ENCODE data around the gene KRCC1.
A peak's percentile ranks its signal among the peaks of the same experiment; 100 is the strongest.
"Not testable (repeated sequence)": the region's sequence is repeated elsewhere in the genome, so short reads cannot be mapped to it uniquely, and the experiment has no call there.

KRCC1 gene

DNA sequence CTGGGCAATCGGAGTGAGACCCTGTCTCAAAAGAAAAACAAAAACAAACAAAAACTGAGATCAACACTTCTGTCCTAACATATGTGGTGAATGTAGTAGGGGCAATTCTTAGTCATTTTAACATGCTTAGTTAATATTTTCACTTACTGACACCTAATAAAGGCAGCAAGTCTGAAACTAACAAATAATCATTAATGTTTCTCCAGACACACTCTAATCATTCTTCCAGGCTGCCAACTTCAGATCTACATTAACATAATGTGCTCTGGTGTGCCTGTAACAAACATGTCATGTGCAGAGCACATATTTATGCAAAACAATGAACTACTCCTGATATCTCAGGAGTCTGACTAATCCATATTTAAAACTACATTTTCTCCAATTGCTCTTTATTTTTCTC, 6.0 kb downstream of the KRCC1 start:
- Histone ChIP-seq H3K27me3 (ENCODE audit: control insufficient read depth in 1 of 2, insufficient read depth in 1 of 2, low read length in 2 of 2) (no peaks in the 10 kb centered on the region), H3K4ac (ENCODE audit: low read depth in 1 of 2, low read length in 2 of 2) (no peak overlapping the region), H3K4me2 (ENCODE audit: low read length, poor library complexity, severe bottlenecking) (no peak overlapping the region), H4K8ac (ENCODE audit: low read length) (no peak overlapping the region), H2BK120ac (ENCODE audit: low read depth, low read length) (no peak overlapping the region), H3K18ac (ENCODE audit: low read depth in 1 of 2, low read length in 2 of 2) (no peak overlapping the region), H2BK12ac (ENCODE audit: low read length in 2 of 2) (no peak overlapping the region), H3K9me3 (ENCODE audit: control insufficient read depth, low read length) (no peaks in the 10 kb centered on the region), H3K79me1 (replicated peaks; ENCODE audit: low read length, poor library complexity, severe bottlenecking) (peaks cover 17% of the 10 kb centered on the region), H3K36me3 (ENCODE audit: control insufficient read depth in 1 of 2, insufficient read depth in 2 of 2, low read depth in 1 of 2, low read length in 2 of 2) (peaks cover 5 to 43% of the 10 kb centered on the region in 2 experiments), H3K9ac (ENCODE audit: low read length) (no peak overlapping the region), H3K27ac (ENCODE audit: low read length, poor library complexity, severe bottlenecking) (no peak overlapping the region), H2BK5ac (ENCODE audit: low read depth, low read length, poor library complexity, severe bottlenecking) (no peak overlapping the region), H3K4me1 (ENCODE audit: control insufficient read depth, insufficient read depth, low read depth, low read length) (peaks cover under 1% of the 10 kb centered on the region), H3K23ac (ENCODE audit: low read length in 2 of 2) (no peak overlapping the region), H2AFZ (ENCODE audit: low read depth, low read length) (no peak overlapping the region), H3K4me3 (ENCODE audit: insufficient read depth in 1 of 2, low read depth in 1 of 2, low read length in 2 of 2) (no peak overlapping the region), H3K14ac (ENCODE audit: low read length in 2 of 2) (no peak overlapping the region), H2AK5ac (ENCODE audit: low read length, severe bottlenecking) (no peak overlapping the region), H4K91ac (ENCODE audit: low read length) (no peak overlapping the region), H2BK15ac (ENCODE audit: low read depth, poor library complexity, severe bottlenecking) (no peak overlapping the region)
- no peak for DNase-seq
- no CpG with 5 or more reads among the region's 1 CpG for WGBS

DNA sequence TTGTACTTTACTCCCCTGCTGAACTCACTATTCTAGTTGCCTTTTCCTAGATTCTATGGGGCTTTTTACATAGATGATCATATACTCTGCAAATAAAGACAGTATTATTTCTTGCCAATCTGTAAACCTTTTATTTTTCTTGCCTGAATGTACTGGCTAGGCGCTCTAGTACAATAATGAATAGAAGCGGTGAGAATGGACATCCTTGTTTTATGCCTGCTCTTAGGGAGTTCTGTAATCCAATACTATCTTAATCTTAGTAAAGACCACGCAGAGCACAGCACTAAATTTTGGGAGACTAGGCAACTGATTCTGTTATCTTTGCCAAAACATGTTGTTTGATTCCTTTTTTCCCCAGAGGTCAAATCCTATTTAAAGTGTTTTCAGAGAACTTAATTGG, 7.0 kb downstream of the KRCC1 start:
- Histone ChIP-seq H2AFZ (ENCODE audit: low read depth, low read length) (no peak overlapping the region), H2AK5ac (ENCODE audit: low read length, severe bottlenecking) (no peak overlapping the region), H3K36me3 (ENCODE audit: control insufficient read depth in 1 of 2, insufficient read depth in 2 of 2, low read depth in 1 of 2, low read length in 2 of 2) (peaks cover 8 to 49% of the 10 kb centered on the region in 2 experiments), H3K18ac (ENCODE audit: low read depth in 1 of 2, low read length in 2 of 2) (no peak overlapping the region), H3K4me1 (ENCODE audit: control insufficient read depth, insufficient read depth, low read depth, low read length) (no peaks in the 10 kb centered on the region), H3K9me3 (ENCODE audit: control insufficient read depth, low read length) (no peaks in the 10 kb centered on the region), H3K27ac (ENCODE audit: low read length, poor library complexity, severe bottlenecking) (no peak overlapping the region), H3K4me3 (ENCODE audit: insufficient read depth in 1 of 2, low read depth in 1 of 2, low read length in 2 of 2) (no peak overlapping the region), H2BK15ac (ENCODE audit: low read depth, poor library complexity, severe bottlenecking) (no peak overlapping the region), H2BK5ac (ENCODE audit: low read depth, low read length, poor library complexity, severe bottlenecking) (no peak overlapping the region), H3K27me3 (ENCODE audit: control insufficient read depth in 1 of 2, insufficient read depth in 1 of 2, low read length in 2 of 2) (no peaks in the 10 kb centered on the region), H3K14ac (ENCODE audit: low read length in 2 of 2) (no peak overlapping the region), H3K4ac (ENCODE audit: low read depth in 1 of 2, low read length in 2 of 2) (no peak overlapping the region), H4K91ac (ENCODE audit: low read length) (no peak overlapping the region), H3K23ac (ENCODE audit: low read length in 2 of 2) (no peak overlapping the region), H2BK12ac (ENCODE audit: low read length in 2 of 2) (no peak overlapping the region), H4K8ac (ENCODE audit: low read length) (no peak overlapping the region), H3K9ac (ENCODE audit: low read length) (no peak overlapping the region), H2BK120ac (ENCODE audit: low read depth, low read length) (no peak overlapping the region), H3K79me1 (replicated peaks; ENCODE audit: low read length, poor library complexity, severe bottlenecking) (peaks cover 18% of the 10 kb centered on the region), H3K4me2 (ENCODE audit: low read length, poor library complexity, severe bottlenecking) (no peak overlapping the region)
- no peak for DNase-seq
- no CpG with 5 or more reads among the region's 3 CpGs for WGBS

DNA sequence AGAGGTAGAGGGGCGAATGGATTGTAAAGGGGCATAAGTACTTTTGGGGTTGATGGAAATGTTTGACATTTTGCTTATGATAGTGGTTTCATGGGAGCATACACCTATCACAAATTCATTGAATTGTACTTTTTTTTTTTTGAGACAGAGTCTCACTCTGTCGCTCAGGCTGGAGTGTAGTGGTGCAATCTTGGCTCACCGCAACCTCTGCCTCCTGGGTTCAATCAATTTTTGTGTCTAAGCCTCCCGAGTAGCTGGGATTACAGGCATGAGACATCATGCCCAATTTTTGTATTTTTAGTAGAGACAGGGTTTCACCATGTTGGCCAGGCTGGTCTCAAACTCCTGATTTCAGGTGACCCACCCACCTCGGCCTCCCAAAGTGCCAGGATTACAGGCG, 10.0 kb downstream of the KRCC1 start:
- peaks cover 16% of the 10 kb centered on the region for H3K79me1 ChIP-seq (replicated peaks; ENCODE audit: low read length, poor library complexity, severe bottlenecking)
- H3K36me3 ChIP-seq (ENCODE audit: control insufficient read depth in 1 of 2, insufficient read depth in 2 of 2, low read depth in 1 of 2, low read length in 2 of 2), result peaks cover 8 to 44% of the 10 kb centered on the region in 2 experiments
- not testable (repeated sequence) for DNase-seq; H4K91ac ChIP-seq (ENCODE audit: low read length); H3K23ac ChIP-seq (ENCODE audit: low read length in 2 of 2); H3K27ac ChIP-seq (ENCODE audit: low read length, poor library complexity, severe bottlenecking); H3K27me3 ChIP-seq (ENCODE audit: control insufficient read depth in 1 of 2, insufficient read depth in 1 of 2, low read length in 2 of 2); H3K4ac ChIP-seq (ENCODE audit: low read depth in 1 of 2, low read length in 2 of 2); H2AFZ ChIP-seq (ENCODE audit: low read depth, low read length); H4K8ac ChIP-seq (ENCODE audit: low read length); H3K9me3 ChIP-seq (ENCODE audit: control insufficient read depth, low read length); H3K4me1 ChIP-seq (ENCODE audit: control insufficient read depth, insufficient read depth, low read depth, low read length); H2BK12ac ChIP-seq (ENCODE audit: low read length in 2 of 2); H3K4me3 ChIP-seq (ENCODE audit: insufficient read depth in 1 of 2, low read depth in 1 of 2, low read length in 2 of 2); H2AK5ac ChIP-seq (ENCODE audit: low read length, severe bottlenecking); H3K14ac ChIP-seq (ENCODE audit: low read length in 2 of 2); H2BK15ac ChIP-seq (ENCODE audit: low read depth, poor library complexity, severe bottlenecking); H3K9ac ChIP-seq (ENCODE audit: low read length); H2BK5ac ChIP-seq (ENCODE audit: low read depth, low read length, poor library complexity, severe bottlenecking); H3K4me2 ChIP-seq (ENCODE audit: low read length, poor library complexity, severe bottlenecking); H2BK120ac ChIP-seq (ENCODE audit: low read depth, low read length); H3K18ac ChIP-seq (ENCODE audit: low read depth in 1 of 2, low read length in 2 of 2)
- 99% methylated on average over 3 of the region's 6 CpGs for WGBS

DNA sequence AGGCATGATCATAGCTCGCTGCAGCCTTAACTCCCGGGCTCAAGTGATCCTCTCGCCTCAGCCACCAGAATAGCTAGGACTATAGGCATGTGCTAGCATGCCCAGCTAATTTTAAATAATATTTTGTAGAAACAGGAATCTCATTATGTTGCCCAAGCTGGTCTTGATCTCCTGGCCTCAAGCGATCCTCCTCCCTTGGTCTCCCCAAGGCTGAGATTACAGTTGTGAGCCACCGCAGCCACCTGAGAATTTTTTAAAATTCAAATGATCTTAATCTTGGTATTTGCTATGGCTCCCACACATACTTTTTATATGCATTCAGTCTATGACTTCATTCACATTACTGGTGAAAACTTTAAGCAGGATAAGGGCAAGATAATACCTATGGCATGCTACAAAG, 13.1 kb downstream of the KRCC1 start:
- Histone ChIP-seq H3K14ac (ENCODE audit: low read length in 2 of 2) (no peak overlapping the region), H3K36me3 (ENCODE audit: control insufficient read depth in 1 of 2, insufficient read depth in 2 of 2, low read depth in 1 of 2, low read length in 2 of 2) (peaks cover 4 to 25% of the 10 kb centered on the region in 2 experiments), H2BK5ac (ENCODE audit: low read depth, low read length, poor library complexity, severe bottlenecking) (no peak overlapping the region), H3K9me3 (ENCODE audit: control insufficient read depth, low read length) (no peaks in the 10 kb centered on the region), H3K23ac (ENCODE audit: low read length in 2 of 2) (no peak overlapping the region), H3K4ac (ENCODE audit: low read depth in 1 of 2, low read length in 2 of 2) (no peak overlapping the region), H2BK12ac (ENCODE audit: low read length in 2 of 2) (no peak overlapping the region), H3K9ac (ENCODE audit: low read length) (no peak overlapping the region), H3K18ac (ENCODE audit: low read depth in 1 of 2, low read length in 2 of 2) (no peak overlapping the region), H3K4me3 (ENCODE audit: insufficient read depth in 1 of 2, low read depth in 1 of 2, low read length in 2 of 2) (no peak overlapping the region), H4K8ac (ENCODE audit: low read length) (no peak overlapping the region), H2BK120ac (ENCODE audit: low read depth, low read length) (no peak overlapping the region), H4K91ac (ENCODE audit: low read length) (no peak overlapping the region), H2AK5ac (ENCODE audit: low read length, severe bottlenecking) (no peak overlapping the region), H3K4me2 (ENCODE audit: low read length, poor library complexity, severe bottlenecking) (no peak overlapping the region), H2AFZ (ENCODE audit: low read depth, low read length) (no peak overlapping the region), H3K4me1 (ENCODE audit: control insufficient read depth, insufficient read depth, low read depth, low read length) (peaks cover 3% of the 10 kb centered on the region), H3K27me3 (ENCODE audit: control insufficient read depth in 1 of 2, insufficient read depth in 1 of 2, low read length in 2 of 2) (no peaks in the 10 kb centered on the region), H3K79me1 (replicated peaks; ENCODE audit: low read length, poor library complexity, severe bottlenecking) (peaks cover 10% of the 10 kb centered on the region), H3K27ac (ENCODE audit: low read length, poor library complexity, severe bottlenecking) (peak overlapping the region; percentile 19), H2BK15ac (ENCODE audit: low read depth, poor library complexity, severe bottlenecking) (no peak overlapping the region)
- no peak for DNase-seq
- 93% methylated on average over 4 of the region's 5 CpGs for WGBS

All from mesenchymal stem cell (in vitro differentiated cells and primary cell).